IMR-90 (cell line): Measurements from ENCODE around the gene CD84. TPM values are rescaled to one million over a fixed set of nuclear protein-coding genes. Genes with fewer than 3 reads are reported as not detected.

ENCODE experiments used
- ATAC-seq: fragments of 200-7000 bp; cut with Tn5 transposase; 2 replicates; pipeline ENCODE4 v1.9.1; 2020; ENCODE audit warnings: low read depth, mild to moderate bottlenecking, moderate library complexity
- BruUV-seq: library from RNA; stranded (reverse); fragments of 400-500 nt; replicated peaks from 2 replicates; lab custom pipeline; 2021; lab: Mats Ljungman, UMichigan
- CTCF ChIA-PET: fragments of 300-600 bp; formaldehyde crosslinking; extraction: SDS; loops from one replicate; lab custom pipeline; 2021; ENCODE audit warnings: antibody characterized with exemption; lab: Yijun Ruan, JAX
- POLR2A ChIA-PET: fragments of 300-600 bp; sonication (Branson Sonifier 250); formaldehyde crosslinking; loops from one replicate; lab custom pipeline; 2022; ENCODE audit warnings: antibody characterized with exemption; ENCODE audit not compliant: unreplicated experiment; lab: Charles Lee
- DNase-seq: peaks from one replicate; pipeline ENCODE4 v3.0.0; 2013
- H2AFZ ChIP-seq: replicated peaks from 2 replicates; pipeline ENCODE3; 2013; ENCODE audit warnings: low read length, mild to moderate bottlenecking; ENCODE audit not compliant: poor library complexity
- H2AK5ac ChIP-seq: 2 replicates; pipeline ENCODE4 v1.6.1; 2013; ENCODE audit warnings: low read depth, low read length, inconsistent platforms
- H2AK9ac ChIP-seq: replicated peaks from 2 replicates; pipeline ENCODE3; 2013; ENCODE audit warnings: mild to moderate bottlenecking, low read depth, low read length, moderate library complexity; ENCODE audit not compliant: poor library complexity
- H2BK120ac ChIP-seq: 2 replicates; pipeline ENCODE4 v1.6.1; 2013; ENCODE audit warnings: low read depth, low read length, inconsistent platforms
- H2BK15ac ChIP-seq: 3 replicates; pipeline ENCODE4 v1.6.1; 2013; ENCODE audit warnings: low read depth, low read length, inconsistent platforms
- H2BK20ac ChIP-seq: 2 replicates; pipeline ENCODE4 v1.6.1; 2013; ENCODE audit warnings: low read depth, mild to moderate bottlenecking, inconsistent platforms, low read length, moderate library complexity
- H2BK5ac ChIP-seq: 2 replicates; pipeline ENCODE4 v1.6.1; 2013; ENCODE audit warnings: mild to moderate bottlenecking, low read depth, low read length, inconsistent platforms; ENCODE audit not compliant: poor library complexity, severe bottlenecking
- H3K14ac ChIP-seq: replicated peaks from 2 replicates; pipeline ENCODE4 v1.6.1; 2013; ENCODE audit warnings: low read depth, low read length, inconsistent platforms
- H3K18ac ChIP-seq: 2 replicates; pipeline ENCODE4 v1.6.1; 2013; ENCODE audit warnings: low read depth, low read length, control low read depth
- H3K23ac ChIP-seq: 2 replicates; pipeline ENCODE4 v1.6.1; 2013; ENCODE audit warnings: low read depth, low read length, inconsistent platforms
- H3K27ac ChIP-seq: 2 replicates; pipeline ENCODE4 v1.5.1; 2013; ENCODE audit warnings: mild to moderate bottlenecking, control low read depth, low read length; ENCODE audit not compliant: insufficient read depth
- H3K27me3 ChIP-seq: 2 replicates; pipeline ENCODE4 v1.6.1; 2013; ENCODE audit warnings: low read length; ENCODE audit not compliant: control insufficient read depth, insufficient read depth
- H3K36me3 ChIP-seq: 2 replicates; pipeline ENCODE4 v1.6.1; 2013; ENCODE audit warnings: low read length, mixed read lengths; ENCODE audit not compliant: control insufficient read depth, insufficient read depth
- H3K4ac ChIP-seq: 2 replicates; pipeline ENCODE4 v1.6.1; 2013; ENCODE audit warnings: low read depth, low read length, inconsistent platforms
- H3K4me1 ChIP-seq: 2 replicates; pipeline ENCODE4 v1.6.1; 2013; ENCODE audit warnings: low read length, mixed read lengths; ENCODE audit not compliant: control insufficient read depth, insufficient read depth
- H3K4me2 ChIP-seq: 2 replicates; pipeline ENCODE4 v1.6.1; 2013; ENCODE audit warnings: low read depth, mild to moderate bottlenecking, control low read depth, low read length, moderate library complexity
- H3K4me3 ChIP-seq: 2 replicates; pipeline ENCODE4 v1.5.1; 2013; ENCODE audit warnings: low read depth, mild to moderate bottlenecking, control low read depth, low read length, moderate library complexity; ENCODE audit not compliant: insufficient read depth
- H3K56ac ChIP-seq: 2 replicates; pipeline ENCODE4 v1.6.1; 2013; ENCODE audit warnings: low read length, inconsistent platforms; ENCODE audit not compliant: insufficient read depth; ENCODE audit errors: extremely low read depth
- H3K79me1 ChIP-seq, 2 experiments: 2 replicates each; pipeline ENCODE4 v1.6.1; 2013; ENCODE audit warnings: low read length in 2 of 2, inconsistent platforms in 1 of 2, low read depth in 1 of 2
- H3K9ac ChIP-seq: 2 replicates; pipeline ENCODE4 v1.6.1; 2013; ENCODE audit warnings: low read depth, low read length, control low read depth
- H3K9me1 ChIP-seq: 2 replicates; pipeline ENCODE4 v1.6.1; 2013; ENCODE audit warnings: low read length, inconsistent platforms; ENCODE audit not compliant: insufficient read depth
- H3K9me3 ChIP-seq: 2 replicates; pipeline ENCODE4 v1.6.1; 2013; ENCODE audit warnings: low read length; ENCODE audit not compliant: control insufficient read depth, insufficient read depth
- H4K20me1 ChIP-seq: 2 replicates; pipeline ENCODE4 v1.6.1; 2013; ENCODE audit warnings: low read length, inconsistent platforms; ENCODE audit not compliant: insufficient read depth
- H4K5ac ChIP-seq: 2 replicates; pipeline ENCODE4 v1.6.1; 2013; ENCODE audit warnings: mild to moderate bottlenecking, low read depth, low read length, control low read depth
- H4K8ac ChIP-seq, 2 experiments: 2 replicates each; pipeline ENCODE4 v1.6.1; 2013; ENCODE audit warnings: low read depth in 2 of 2, low read length in 2 of 2, control low read depth in 1 of 2, inconsistent platforms in 1 of 2
- H4K91ac ChIP-seq: 2 replicates; pipeline ENCODE4 v1.6.1; 2013; ENCODE audit warnings: low read depth, low read length, inconsistent platforms; ENCODE audit not compliant: insufficient read depth
- CEBPB ChIP-seq: IDR thresholded peaks from 2 replicates; pipeline ENCODE4 v1.6.1; 2012; ENCODE audit warnings: low read depth, low read length, improper control_type of control experiment
- CHD1 ChIP-seq: IDR thresholded peaks from 2 replicates; pipeline ENCODE4 v1.6.1; 2012; ENCODE audit warnings: low read depth, low read length, improper control_type of control experiment
- CTCF ChIP-seq: conservative IDR thresholded peaks from 2 replicates; pipeline ENCODE4 v1.5.1; 2012; ENCODE audit warnings: mild to moderate bottlenecking, low read depth, low read length, improper control_type of control experiment
- FOS ChIP-seq: fragments of 150-350 bp; IDR thresholded peaks from 2 replicates; pipeline ENCODE4 v1.6.1; 2016; ENCODE audit warnings: low read depth, low read length
- MAFK ChIP-seq: IDR thresholded peaks from 2 replicates; pipeline ENCODE4 v1.6.1; 2012; ENCODE audit warnings: low read depth, low read length, improper control_type of control experiment
- MAZ ChIP-seq: IDR thresholded peaks from 2 replicates; pipeline ENCODE4 v1.6.1; 2012; ENCODE audit warnings: low read depth, mild to moderate bottlenecking, low read length, improper control_type of control experiment, moderate library complexity, borderline replicate concordance
- MXI1 ChIP-seq: IDR thresholded peaks from 2 replicates; pipeline ENCODE4 v1.6.1; 2012; ENCODE audit warnings: low read depth, mild to moderate bottlenecking, low read length, moderate library complexity, borderline replicate concordance
- POLR2A ChIP-seq: IDR thresholded peaks from 2 replicates; pipeline ENCODE4 v1.6.1; 2012; ENCODE audit warnings: mild to moderate bottlenecking, low read depth, low read length
- RAD21 ChIP-seq: IDR thresholded peaks from 2 replicates; pipeline ENCODE4 v1.6.1; 2012; ENCODE audit warnings: low read length, improper control_type of control experiment
- RFX5 ChIP-seq: IDR thresholded peaks from 2 replicates; pipeline ENCODE4 v1.8.0; 2012; ENCODE audit warnings: low read depth, mild to moderate bottlenecking, low read length, moderate library complexity
- SMC3 ChIP-seq: fragments of 150-350 bp; IDR thresholded peaks from 2 replicates; pipeline ENCODE4 v1.6.1; 2016; ENCODE audit warnings: low read depth, mild to moderate bottlenecking, antibody characterized with exemption, low read length, moderate library complexity
- USF2 ChIP-seq: fragments of 150-350 bp; IDR thresholded peaks from 2 replicates; pipeline ENCODE4 v1.6.1; 2017; ENCODE audit warnings: mild to moderate bottlenecking, antibody characterized with exemption, low read length, low read depth
- WGBS, 2 experiments: methylation state at CpG; one replicate each; pipeline versions ENCODE4 v1.1.5 to v1.1.7; 2013; ENCODE audit warnings: missing lambda C conversion rate in 2 of 2; ENCODE audit not compliant: insufficient read length in 1 of 2; ENCODE audit errors: extremely low coverage in 2 of 2; 5-methylcytosine and 5-hydroxymethylcytosine counted together
- dilution Hi-C: fragments of 300-500 bp; cut with HindIII; formaldehyde crosslinking; loops from one replicate; pipeline ENCODE4 v1.14.3; 2018; ENCODE audit warnings: low sequenced_read_pairs; ENCODE audit not compliant: unreplicated experiment
- in situ Hi-C: fragments of 300-500 bp; cut with MboI; formaldehyde crosslinking; loops from 3 replicates; pipeline ENCODE4 v1.14.3; 2019; ENCODE audit warnings: low sequenced_read_pairs, inconsistent platforms, mixed read lengths
- intact Hi-C: fragments of 100-400 bp; cut with micrococcal nuclease; formaldehyde crosslinking; loops from 2 replicates; pipeline ENCODE4 v1.10.0; 2022
- polyA plus RNA-seq, 3 experiments: library from polyadenylated mRNA; depleted of rRNA; stranded (reverse); fragments of >200 nt; gene quantifications; 2 replicates each; pipeline ENCODE4 v1.2.3, GENCODE V29; 2012; ENCODE audit warnings: low replicate concordance in 1 of 3
- total RNA-seq: library from RNA; depleted of rRNA; stranded (reverse); fragments of >200 nt; gene quantifications from 2 replicates; pipeline ENCODE4 v1.2.3, GENCODE V29; 2012
- TF ChIP-seq, protein P1 (sequence below): fragments of 150-350 bp; IDR thresholded peaks from 2 replicates; pipeline ENCODE4 v1.6.1; 2016; ENCODE audit warnings: low read depth, mild to moderate bottlenecking, low read length, moderate library complexity, borderline replicate concordance

Gene CD84
- total and polyA plus RNA-seq, 2 of the 4 experiments (the other 2 are of a cell fraction): not detected

- no peak overlapping the region for H2BK5ac ChIP-seq
- ChIA-PET CTCF (interaction anchor here (0.7 kb wide), 1 partner anchor 9 kb away, joined by 3 read pairs; no protein-coding TSS in a partner anchor), POLR2A (no interaction called here)
- dilution Hi-C loops (no loop called here), intact Hi-C loops (no loop called here), in situ Hi-C loops (no loop called here)
- no peak overlapping the region for H3K9ac ChIP-seq
- no peak overlapping the region for H3K18ac ChIP-seq
- no TSS peak for BruUV-seq
- H4K20me1 ChIP-seq: no peaks in the 10 kb centered on the region
- no peak for TF ChIP-seq RFX5
- TF ChIP-seq POLR2A: no peak
- no peak for TF ChIP-seq CEBPB
- no peak for TF ChIP-seq CTCF
- no peak for TF ChIP-seq CHD1
- TF ChIP-seq MAFK: no peak
- no peak for TF ChIP-seq MXI1
- no peak for TF ChIP-seq MAZ
- no peak for TF ChIP-seq FOS
- no peak for TF ChIP-seq USF2
- no peak for TF ChIP-seq SMC3
- no peak for TF ChIP-seq RAD21
- TF ChIP-seq, protein P1, sequence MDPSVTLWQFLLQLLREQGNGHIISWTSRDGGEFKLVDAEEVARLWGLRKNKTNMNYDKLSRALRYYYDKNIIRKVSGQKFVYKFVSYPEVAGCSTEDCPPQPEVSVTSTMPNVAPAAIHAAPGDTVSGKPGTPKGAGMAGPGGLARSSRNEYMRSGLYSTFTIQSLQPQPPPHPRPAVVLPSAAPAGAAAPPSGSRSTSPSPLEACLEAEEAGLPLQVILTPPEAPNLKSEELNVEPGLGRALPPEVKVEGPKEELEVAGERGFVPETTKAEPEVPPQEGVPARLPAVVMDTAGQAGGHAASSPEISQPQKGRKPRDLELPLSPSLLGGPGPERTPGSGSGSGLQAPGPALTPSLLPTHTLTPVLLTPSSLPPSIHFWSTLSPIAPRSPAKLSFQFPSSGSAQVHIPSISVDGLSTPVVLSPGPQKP: no peak
- no peak overlapping the region for H2BK120ac ChIP-seq
- H2AK5ac ChIP-seq: no peak overlapping the region
- no peak overlapping the region for H3K4me2 ChIP-seq
- no peaks in the 10 kb centered on the region for H3K4me1 ChIP-seq
- no peaks in the 10 kb centered on the region for H3K9me1 ChIP-seq
- H2AFZ ChIP-seq: no peak overlapping the region
- no peak overlapping the region for H3K14ac ChIP-seq
- H4K8ac ChIP-seq: no peak overlapping the region
- no peak overlapping the region for H2BK20ac ChIP-seq
- H4K91ac ChIP-seq: no peak overlapping the region
- 100% methylated on average over 5 of the region's 10 CpGs; no CpG with 5 or more reads in 1 of the 2 experiments for WGBS, 2 experiments
- H3K79me1 ChIP-seq: no peaks in the 10 kb centered on the region
- H3K23ac ChIP-seq: no peak overlapping the region
- H2BK15ac ChIP-seq: no peak overlapping the region
- DNase-seq (no peak), ATAC-seq (no peak)
- no peak overlapping the region for H4K5ac ChIP-seq
- no peaks in the 10 kb centered on the region for H3K27me3 ChIP-seq
- no peak overlapping the region for H3K4ac ChIP-seq
- no peak overlapping the region for H3K56ac ChIP-seq
- H3K36me3 ChIP-seq: no peaks in the 10 kb centered on the region
- H2AK9ac ChIP-seq: no peak overlapping the region
- no peak overlapping the region for H3K27ac ChIP-seq
- H3K9me3 ChIP-seq: no peaks in the 10 kb centered on the region
- H3K4me3 ChIP-seq: no peak overlapping the region
These were observed 46.6 kb upstream of the CD84 start for GRCh38 chr1:160625725-160626498.
